HG03571 (cell line): Measurements from ENCODE around the gene CCDC93.

Experiments used
- ATAC-seq: cut with Tn5 transposase; IDR thresholded peaks from one replicate; pipeline ENCODE4 v1.9.1; 2021; ENCODE audit not compliant: unreplicated experiment

The CCDC93 gene

GRCh38 chr2:117921520-117921919, 92.3 kb downstream of the CCDC93 start:
- ATAC-seq = no peak

GRCh38 chr2:117918608-117919007, 95.3 kb downstream of the CCDC93 start:
- ATAC-seq = no peak

- no peak for ATAC-seq
These were observed 96.5 kb downstream of the CCDC93 start for GRCh38 chr2:117917223-117917917.

DNA sequence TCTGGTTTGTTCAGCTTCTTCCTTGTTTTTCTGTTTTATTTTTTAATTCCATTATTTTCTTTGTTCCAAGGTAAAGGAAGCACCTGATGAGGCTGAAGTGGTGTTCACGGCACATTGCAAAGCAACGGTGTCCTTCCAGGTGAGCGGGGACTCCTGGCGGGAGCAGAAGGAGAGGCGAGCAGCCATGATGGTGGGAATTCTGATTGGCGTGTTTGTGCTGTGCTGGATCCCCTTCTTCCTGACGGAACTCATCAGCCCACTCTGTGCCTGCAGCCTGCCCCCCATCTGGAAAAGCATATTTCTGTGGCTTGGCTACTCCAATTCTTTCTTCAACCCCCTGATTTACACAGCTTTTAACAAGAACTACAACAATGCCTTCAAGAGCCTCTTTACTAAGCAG, 110.9 kb downstream of the CCDC93 start:
- no peak for ATAC-seq

GRCh38 chr2:117888897-117889296, 125.0 kb downstream of the CCDC93 start:
- no peak for ATAC-seq

- no peak for ATAC-seq
These were observed 128.6 kb downstream of the CCDC93 start for GRCh38 chr2:117885308-117885707.

GRCh38 chr2:117879003-117879402, 134.9 kb downstream of the CCDC93 start:
- no peak for ATAC-seq

DNA sequence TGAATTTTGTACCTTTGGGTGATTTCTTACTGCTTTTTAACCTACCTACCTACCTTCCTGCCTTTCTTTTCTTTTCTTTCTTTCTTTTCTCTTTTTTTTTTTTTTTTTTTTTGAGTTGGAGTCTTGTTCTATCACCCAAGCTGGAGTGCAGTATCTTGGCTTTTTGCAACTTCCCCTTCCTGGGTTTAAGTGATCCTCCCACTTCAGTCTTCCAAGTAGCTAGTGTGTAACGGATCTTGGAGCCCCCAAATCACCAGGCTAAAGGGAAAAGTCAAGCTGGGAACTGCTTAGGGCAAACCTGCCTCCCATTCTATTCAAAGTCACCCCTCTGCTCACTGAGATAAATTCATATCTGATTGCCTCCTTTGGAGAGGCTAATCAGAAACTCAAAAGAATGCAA, 138.1 kb downstream of the CCDC93 start:
- ATAC-seq = no peak
